ENCODE data around the gene GPX8.
A peak's percentile ranks its signal among the peaks of the same experiment; 100 is the strongest.

GRCh38 chr5:55187370-55187769 is 27.4 kb downstream of the GPX8 start:
- TF ChIP-seq POLR2A (IDR thresholded peaks at IDR 0.05; ENCODE audit: low read depth, low read length) (no peak), CEBPB (IDR thresholded peaks at IDR 0.05; ENCODE audit: low read depth, low read length) (no peak), RCOR1 (IDR thresholded peaks at IDR 0.05; ENCODE audit: insufficient replicate concordance, low read length) (no peak), CHD1 (IDR thresholded peaks at IDR 0.05; ENCODE audit: low read depth, low read length) (no peak)
- TF ChIP-seq, protein P1, sequence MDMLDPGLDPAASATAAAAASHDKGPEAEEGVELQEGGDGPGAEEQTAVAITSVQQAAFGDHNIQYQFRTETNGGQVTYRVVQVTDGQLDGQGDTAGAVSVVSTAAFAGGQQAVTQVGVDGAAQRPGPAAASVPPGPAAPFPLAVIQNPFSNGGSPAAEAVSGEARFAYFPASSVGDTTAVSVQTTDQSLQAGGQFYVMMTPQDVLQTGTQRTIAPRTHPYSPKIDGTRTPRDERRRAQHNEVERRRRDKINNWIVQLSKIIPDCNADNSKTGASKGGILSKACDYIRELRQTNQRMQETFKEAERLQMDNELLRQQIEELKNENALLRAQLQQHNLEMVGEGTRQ (IDR thresholded peaks at IDR 0.05; ENCODE audit: low read depth, low read length), result no peak
- TF ChIP-seq, protein P2, sequence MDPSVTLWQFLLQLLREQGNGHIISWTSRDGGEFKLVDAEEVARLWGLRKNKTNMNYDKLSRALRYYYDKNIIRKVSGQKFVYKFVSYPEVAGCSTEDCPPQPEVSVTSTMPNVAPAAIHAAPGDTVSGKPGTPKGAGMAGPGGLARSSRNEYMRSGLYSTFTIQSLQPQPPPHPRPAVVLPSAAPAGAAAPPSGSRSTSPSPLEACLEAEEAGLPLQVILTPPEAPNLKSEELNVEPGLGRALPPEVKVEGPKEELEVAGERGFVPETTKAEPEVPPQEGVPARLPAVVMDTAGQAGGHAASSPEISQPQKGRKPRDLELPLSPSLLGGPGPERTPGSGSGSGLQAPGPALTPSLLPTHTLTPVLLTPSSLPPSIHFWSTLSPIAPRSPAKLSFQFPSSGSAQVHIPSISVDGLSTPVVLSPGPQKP (IDR thresholded peaks at IDR 0.05; ENCODE audit: borderline replicate concordance, low read depth, low read length), result no peak
- TF ChIP-seq, protein P3, sequence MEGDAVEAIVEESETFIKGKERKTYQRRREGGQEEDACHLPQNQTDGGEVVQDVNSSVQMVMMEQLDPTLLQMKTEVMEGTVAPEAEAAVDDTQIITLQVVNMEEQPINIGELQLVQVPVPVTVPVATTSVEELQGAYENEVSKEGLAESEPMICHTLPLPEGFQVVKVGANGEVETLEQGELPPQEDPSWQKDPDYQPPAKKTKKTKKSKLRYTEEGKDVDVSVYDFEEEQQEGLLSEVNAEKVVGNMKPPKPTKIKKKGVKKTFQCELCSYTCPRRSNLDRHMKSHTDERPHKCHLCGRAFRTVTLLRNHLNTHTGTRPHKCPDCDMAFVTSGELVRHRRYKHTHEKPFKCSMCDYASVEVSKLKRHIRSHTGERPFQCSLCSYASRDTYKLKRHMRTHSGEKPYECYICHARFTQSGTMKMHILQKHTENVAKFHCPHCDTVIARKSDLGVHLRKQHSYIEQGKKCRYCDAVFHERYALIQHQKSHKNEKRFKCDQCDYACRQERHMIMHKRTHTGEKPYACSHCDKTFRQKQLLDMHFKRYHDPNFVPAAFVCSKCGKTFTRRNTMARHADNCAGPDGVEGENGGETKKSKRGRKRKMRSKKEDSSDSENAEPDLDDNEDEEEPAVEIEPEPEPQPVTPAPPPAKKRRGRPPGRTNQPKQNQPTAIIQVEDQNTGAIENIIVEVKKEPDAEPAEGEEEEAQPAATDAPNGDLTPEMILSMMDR (conservative IDR thresholded peaks at IDR 0.05; ENCODE audit: low read depth, low read length), result 0 out of 2 replicates have a peak, but pooled peaks have one; percentile 15

All from IMR-90 (cell line).